CD4-positive, alpha-beta T cell treated with Interleukin-17A for 1 hour (primary cell): ENCODE results near the gene H2BW2.
"Not testable (repeated sequence)": the region's sequence is repeated elsewhere in the genome, so short reads cannot be mapped to it uniquely, and the experiment has no call there.

Experiments
- DNase-seq: peaks from one replicate; pipeline ENCODE4 v3.0.0-alpha.2; 2020

Gene H2BW2

DNA sequence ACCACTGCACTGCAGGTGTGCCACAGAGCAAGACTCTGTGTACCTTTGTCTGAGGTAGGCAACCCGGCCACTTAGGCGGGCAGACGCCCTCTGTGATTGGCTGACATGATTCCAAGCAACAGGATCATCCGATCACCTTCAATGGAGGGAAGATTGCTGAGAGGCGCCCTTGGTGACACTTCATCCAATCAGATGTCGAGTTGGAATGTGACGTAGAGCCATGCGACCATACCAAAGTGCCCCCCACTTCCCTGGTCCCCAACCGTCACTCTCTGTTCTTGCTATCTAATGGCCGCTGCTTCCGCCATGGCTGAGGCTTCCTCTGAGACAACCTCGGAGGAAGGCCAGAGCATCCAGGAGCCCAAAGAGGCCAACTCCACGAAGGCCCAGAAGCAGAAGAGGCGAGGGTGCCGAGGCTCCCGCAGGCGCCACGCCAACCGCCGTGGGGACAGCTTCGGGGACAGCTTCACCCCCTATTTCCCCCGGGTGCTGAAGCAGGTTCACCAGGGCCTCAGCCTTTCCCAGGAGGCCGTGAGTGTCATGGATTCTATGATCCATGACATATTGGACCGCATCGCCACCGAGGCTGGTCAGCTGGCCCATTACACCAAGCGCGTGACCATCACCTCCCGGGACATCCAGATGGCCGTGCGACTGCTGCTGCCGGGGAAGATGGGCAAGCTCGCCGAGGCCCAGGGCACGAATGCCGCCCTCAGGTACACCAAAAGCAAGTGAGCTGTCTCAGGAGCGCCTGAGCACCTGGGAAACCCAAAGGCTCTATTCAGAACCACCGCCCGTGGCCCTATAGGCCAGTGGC, at the start of gene H2BW2:
Gene H2BW2 (plus strand): TSS at position 268 of the 817 bp plus-strand sequence. CDS start 39 bp downstream, at position 307.
- DNase-seq, result no peak

DNA sequence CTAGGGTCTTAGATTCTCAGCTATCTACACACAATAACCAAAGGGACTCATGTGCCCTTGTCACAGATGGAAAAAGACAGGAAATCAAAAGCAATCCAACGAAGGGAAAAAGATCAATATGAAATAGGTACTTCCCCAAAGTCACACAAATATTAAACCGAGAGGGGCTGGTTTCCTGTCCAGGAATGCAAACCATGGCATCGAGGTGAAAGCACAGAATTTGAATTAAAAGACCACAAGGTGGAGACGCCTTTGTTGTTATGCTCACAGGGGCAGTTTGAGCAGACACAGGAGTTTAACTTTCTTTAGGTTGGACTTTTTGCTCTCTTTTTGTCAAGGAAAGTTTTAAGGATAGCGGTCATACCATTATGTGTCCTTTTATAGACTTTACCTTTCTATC, 40.5 kb upstream of the H2BW2 start:
- no peak for DNase-seq

DNA sequence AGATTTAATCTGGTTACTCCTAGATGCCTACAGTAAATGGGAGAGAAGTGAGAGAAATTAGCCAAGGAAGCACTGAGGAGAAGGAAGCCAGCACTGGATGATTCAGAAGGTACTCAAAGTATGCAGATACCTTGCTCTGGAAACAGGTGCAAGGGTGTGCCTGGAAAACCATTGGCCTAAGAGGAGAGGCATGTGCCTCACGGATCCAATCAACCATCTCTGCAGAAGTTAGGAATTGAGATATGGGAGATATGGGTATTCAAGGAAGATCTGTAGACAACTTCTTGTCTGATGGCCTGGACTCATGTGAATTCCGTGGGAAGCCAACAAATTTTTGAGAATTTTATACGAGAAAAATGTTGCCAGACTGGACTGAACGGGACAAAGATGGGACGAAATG, 30.9 kb upstream of the H2BW2 start:
- DNase-seq, result no peak

DNA sequence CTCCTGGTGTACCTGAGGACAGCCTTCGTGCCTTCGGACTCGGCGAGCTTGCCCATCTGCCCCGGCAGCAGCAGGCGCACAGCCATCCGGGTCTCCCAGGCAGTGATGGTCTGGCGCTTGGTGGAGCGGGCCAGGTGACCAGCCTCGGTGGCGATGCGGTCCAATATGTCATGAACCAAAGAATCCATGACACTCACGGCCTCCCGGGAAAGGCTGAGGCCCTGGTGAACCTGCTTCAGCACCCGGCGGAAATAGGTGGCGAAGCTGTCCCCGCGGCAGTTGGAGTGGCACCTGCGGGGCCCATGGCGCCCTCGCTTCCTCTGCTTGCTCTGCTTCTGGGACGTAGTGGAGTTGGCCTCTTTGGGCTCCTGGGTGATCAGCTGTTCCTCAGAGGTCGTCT, 26.6 kb upstream of the H2BW2 start:
- no peak for DNase-seq

DNA sequence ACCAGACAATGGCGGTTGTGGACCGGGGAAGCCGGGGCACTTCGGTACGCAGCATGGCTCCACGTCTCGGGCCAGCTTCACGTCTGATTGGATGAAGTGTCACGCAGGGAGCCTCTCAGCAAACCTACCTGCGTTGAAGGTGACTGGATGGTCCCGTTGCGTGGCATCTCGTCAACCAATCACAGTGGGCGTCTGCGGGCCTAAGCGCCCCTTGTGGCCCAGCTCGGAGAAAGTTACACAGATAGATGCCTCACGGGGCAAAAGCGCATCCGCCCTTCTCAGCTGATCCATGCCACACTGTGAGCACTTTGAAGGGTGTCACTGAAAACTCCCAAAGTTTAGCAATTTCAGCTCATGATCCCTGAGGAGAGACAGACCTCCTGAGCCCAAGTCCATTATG, 26.1 kb upstream of the H2BW2 start, which contains the start of gene H2BW1:
Gene H2BW1 (minus strand): TSS at position 103 of the 400 bp plus-strand sequence. CDS start 132 bp downstream, outside the sequence.
- DNase-seq, result no peak

DNA sequence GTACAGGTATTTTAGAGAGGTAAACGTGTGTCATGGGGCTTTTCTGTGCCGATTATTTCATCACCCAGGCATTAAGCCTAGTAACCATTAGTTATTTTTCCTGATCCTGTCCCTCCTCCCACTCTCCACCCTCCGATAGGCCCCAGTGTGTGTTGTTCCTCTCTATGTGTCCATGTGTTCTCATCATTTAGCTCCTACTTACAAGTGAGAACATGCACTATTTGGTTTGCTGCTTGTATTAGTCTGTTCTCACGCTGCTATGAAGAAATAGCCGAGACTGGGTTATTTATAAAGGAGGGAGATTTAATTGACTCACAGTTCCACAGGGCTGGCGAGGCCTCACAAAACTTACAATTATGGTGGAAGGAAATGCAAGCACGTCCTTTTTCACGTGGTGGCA, 24.2 kb upstream of the H2BW2 start:
- not testable (repeated sequence) for DNase-seq

DNA sequence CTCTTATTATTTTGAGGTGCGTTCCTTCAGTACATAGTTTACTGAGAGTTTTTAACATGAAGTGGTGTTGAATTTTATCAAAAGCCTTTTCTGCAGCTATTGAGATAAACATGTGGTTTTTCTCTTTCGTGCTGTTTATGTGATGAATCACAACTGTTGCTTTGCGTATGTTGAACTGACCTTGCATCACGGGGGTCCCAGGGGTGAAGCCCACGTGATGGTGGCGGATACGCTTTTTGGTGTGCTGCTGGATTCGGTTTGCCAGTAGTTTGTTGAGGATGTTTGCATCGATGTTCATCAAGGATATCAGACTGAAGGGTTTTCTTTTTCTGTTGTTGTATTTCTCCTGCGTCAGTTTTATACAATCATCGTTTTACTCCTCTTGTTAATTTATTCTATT, 21.6 kb upstream of the H2BW2 start:
- no peak for DNase-seq

DNA sequence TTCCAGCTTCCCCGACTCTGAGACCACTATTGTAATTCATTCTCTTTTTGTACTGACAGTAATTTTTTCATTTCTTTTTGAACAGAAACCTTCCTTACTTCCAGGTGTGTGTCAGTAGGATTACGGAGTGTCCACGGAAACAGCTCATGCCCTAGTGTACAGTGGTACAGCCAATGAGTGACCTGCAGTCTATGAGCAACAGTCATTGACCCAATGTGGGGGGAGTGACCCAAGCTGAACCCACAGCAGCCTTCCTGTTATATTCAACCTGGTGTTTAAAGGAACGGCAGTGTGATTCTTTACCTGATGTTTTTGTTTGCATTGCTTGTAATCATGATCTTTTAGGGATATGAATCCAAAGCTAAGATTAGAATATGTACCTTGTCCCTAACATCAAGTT, 1.2 kb downstream of the H2BW2 start:
- DNase-seq, result no peak

DNA sequence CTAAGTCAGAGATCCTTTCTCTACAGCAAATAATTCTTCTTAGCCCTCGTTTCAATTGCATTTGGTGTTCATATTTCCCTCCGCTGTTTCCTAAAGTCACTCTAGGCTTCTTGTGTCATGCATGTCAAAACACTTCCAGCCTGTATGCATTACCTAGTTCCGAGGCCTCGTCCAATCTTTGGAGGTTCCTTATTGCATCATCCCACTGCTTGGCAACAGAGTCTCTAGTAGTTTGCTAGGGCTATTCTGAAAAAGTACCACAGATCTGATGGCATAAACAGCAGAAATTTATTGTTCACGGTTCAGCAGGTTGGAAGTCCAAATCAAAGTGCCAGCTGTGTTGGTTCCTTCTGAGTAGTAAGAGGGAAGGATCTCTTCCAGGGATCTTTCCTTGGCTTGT, 5.9 kb downstream of the H2BW2 start:
- no peak for DNase-seq

DNA sequence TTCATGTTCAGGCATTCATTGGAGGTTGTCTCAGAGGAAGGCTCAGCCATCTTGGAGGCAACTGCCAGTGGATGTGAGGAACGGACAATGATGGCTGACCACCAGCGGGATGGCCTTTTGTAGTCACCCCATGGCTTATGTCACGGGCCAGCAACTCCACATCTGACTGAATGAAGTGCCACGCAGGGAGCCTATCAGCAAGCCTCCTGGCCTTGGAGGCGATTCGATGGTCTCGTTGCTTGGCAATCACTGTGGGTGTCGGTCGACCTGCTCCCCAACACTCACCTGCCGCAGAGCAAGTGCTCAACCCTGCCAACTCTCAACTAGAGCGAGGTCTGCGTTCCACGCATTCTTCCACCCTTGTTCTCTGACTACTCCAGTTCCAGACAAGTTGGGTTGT, 7.4 kb downstream of the H2BW2 start:
- no peak for DNase-seq

DNA sequence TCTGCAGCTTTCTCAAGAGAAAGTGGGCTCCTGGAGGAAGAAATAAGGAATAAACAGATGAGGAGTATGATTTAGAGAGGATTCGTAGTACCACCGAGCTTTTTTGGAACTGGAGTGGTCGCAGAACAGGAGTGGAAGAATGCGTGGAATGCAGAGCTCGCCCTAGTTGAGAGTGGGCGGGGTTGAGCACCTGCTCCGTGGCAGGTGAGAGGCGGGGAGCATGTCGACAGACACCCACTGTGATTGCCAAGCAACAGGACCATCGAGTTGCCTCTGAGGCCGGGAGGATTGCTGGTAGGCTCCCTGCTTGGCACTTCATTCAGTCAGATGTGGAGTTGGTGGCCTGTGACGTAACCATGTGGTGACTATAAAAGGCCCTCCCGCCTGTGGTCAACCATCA, 15.2 kb downstream of the H2BW2 start:
- not testable (repeated sequence) for DNase-seq

DNA sequence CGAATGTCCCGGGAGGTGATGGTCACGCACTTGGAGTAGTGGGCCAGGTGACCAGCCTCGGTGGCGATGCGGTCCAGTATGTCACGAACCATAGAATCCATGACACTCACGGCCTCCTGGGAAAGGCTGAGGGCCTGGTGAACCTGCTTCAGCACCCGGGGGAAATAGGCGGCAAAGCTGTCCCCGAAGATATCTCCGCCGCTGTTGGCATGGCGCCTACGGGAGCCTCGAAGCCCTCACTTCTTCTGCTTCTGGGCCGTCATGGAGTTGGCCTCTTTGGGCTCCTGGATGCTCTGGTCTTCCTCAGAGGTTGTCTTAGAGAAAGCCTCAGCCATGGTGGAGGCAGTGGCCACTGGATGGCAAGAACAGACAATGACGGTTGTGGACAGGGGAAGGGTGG, 22.9 kb downstream of the H2BW2 start:
- DNase-seq, result not testable (repeated sequence)

DNA sequence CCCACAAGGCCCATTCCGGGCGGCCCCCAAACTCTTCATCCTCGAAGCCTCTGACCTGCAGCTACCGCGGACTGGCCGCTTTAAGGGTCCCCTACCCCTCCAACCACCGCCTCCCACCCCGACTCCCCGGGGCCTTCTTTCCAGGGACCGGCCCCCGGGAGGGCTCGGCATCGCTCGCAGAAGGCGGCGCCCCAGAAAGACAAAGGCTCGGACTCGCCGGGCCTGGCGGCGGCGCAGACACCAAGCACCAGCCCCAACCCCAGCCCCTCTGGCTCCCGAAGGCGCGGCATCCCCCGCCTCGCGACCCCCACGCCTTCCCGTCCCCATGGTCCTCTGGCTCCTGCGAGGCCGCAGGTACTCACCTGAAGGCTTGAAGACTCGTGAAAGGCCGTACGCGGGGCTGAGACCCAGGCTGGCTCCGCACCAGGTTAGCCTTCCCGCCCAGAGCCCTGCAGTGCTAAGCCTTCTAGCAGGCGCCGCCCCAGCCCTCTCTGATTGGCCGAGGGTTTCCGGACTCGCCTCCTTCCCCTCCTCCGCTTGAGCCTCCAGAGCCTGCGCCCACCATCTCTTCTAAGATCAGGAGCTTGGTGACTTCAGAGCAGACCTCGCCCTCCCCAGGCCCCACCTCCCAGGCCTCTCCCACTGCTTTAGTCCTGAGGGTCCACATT, 36.2 kb downstream of the H2BW2 start, which contains the start of gene TMSB15C:
Gene TMSB15C (minus strand): TSS at position 459 of the 668 bp plus-strand sequence.
- not testable (repeated sequence) for DNase-seq

DNA sequence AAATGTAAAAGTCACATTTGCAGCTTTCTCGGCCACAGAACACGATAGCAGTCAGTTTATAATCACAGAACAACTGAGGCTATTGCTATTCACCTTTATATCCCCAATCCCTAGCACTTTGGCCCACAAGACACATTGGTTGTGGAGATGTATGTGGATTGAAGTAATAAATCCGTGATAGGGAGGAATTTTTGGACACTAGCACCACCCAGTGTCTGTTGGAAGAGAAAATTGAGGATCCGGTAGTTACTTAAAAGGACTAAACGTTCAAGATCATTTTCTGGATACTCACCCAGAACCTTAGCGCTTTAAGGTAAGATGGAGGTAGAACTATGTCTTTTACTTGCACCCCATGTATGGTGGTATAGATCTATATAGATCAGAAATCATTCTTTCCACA, 38.1 kb downstream of the H2BW2 start:
- DNase-seq, result not testable (repeated sequence)

DNA sequence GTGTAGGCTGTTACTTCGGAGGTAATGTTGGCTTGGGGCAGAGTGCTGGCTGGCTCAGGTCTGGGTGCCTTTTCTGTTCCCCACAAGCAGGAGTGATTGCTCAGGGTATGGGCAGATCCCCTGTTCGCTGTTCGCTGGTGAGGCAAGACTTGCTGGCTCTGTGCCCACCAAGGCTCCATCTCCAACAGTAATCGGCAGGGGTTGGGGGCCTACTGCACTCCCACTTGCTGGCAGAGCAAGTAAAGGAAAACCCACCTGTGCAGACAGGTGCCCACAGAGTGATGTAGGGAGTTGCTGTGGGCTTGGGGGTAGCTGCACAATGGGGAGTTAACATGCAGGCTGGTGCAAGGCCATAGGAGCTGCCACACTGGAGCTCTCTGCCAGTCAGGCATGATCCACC, 44.3 kb downstream of the H2BW2 start:
- no peak for DNase-seq

DNA sequence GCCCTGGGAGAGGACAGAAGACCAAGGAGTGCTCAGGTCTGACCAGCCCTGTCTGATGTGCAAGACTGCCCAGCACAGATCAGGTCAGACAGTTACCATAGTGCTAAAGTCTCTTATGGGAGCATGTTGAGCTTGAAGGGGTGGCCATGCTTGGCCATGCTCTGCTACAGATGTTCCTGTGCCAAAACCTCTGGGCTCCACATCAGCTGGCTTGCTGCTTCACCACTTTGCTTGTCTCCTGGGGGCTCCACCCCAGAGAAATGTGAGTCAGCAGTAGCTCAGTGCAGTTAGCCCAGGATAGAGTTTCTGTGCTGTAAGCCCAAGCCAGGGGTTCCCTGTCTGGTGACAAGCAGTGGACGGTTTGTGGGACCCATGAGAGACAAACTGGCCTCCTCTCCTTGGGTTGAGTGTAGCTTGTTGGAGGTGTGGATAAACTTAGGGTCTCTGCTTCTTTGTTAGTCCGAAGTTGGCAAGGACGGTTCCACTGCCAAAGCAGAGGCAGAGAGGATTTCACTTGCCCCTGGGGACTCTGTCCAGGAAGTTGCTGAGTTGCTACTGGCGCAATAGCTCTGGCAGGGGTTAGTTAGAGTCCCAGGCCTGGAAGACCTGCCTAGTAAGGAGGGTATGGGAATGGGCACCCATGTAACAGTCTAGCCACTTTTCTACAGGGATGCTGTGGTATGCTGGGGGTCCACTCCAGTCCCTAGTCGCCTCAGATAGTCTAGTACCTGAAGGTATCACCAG, 45.0 kb downstream of the H2BW2 start:
- no peak for DNase-seq

DNA sequence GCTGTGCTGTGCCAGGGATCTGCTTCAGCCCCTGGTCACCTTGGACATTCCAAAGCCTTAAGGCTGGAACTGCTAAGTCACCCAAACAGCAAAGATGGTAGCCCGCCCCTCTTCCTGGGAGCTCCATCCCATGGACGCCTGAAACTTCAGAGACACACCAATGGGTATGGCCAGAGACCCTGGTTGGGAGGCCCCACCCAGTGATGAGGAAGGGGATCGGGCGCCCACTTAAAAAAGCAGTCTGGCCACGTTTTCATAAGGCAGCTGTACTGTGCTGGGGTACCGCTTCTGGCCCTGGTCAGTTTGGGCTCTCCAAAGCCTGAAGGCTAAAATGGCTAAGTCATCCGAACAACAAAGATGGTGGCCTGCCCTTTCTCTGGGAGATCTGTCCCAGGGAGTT, 45.7 kb downstream of the H2BW2 start:
- DNase-seq, result no peak

DNA sequence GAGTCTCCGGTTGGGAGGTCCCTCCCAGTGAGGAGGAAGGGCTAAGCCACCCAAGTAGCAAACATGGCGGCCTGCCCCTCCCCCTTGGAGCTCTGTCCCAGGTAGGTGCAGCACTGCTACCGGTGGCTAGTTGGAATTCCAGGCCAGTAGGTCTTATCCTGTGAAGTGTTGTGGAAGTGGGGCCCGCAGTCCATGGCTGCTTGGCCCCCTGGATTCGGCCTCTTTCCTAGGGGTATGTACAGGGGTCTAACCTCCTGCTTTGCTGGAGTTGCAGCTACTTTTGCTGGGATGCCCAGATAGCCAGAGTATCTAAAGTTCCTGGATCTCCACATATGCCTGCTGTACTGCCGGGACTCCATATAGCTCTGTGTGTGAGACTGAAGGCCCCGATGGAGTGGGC, 46.2 kb downstream of the H2BW2 start:
- DNase-seq, result no peak
